Measurements from ENCODE around the gene DDHD1. TPM values are rescaled to one million over a fixed set of nuclear protein-coding genes. Genes with fewer than 3 reads are reported as not detected.

The DDHD1 gene
- polyA plus RNA-seq, 1 experiment: 16.7 TPM

DNA sequence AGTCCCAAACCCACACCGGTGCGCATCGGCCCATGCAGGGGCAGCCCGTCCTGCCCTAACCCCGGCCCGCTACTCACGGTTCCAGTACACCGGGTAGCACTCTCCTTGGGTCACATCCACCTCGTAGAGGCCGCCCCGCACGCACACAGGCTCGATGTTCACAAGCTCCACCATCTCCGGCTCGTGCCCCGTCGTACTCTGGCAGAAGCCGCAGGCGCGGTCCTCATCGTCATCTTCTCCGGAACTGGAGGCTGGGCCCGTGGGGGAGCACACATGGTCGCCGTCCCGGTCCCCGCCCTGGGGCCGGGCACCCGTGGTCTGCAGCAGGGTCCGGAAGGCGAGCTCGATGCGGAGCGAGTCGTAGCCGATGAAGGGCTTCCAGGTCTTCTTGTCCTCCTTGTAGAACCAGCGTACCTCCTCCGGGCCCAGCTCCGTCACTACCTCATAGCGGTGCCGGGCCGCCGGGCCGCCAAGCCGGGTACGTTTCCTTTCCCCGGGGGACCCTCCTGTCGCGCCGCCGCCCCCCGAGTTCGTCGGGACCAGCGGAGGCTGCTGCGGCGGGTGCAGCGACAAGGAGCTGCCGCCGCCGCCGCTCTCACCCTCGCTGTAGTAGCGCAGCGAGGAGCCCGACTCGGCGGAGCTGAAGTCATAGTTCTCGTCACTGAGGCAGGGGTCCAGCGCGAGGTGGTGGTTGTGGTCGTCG, 788 bp downstream of the DDHD1 start:
- Histone ChIP-seq H3K4me3 (ENCODE audit: low read depth, low read length) (peak overlapping the region; percentile 94), H3K27ac (ENCODE audit: low read depth, low read length) (peak overlapping the region; percentile 11), H3K27me3 (ENCODE audit: control insufficient read depth, insufficient read depth, low read length) (no peaks in the 10 kb centered on the region), H3K9me3 (ENCODE audit: control insufficient read depth, insufficient read depth, low read length) (peaks cover 6% of the 10 kb centered on the region; the same call in 1 of the 2 replicates)
- TF ChIP-seq, protein P1, sequence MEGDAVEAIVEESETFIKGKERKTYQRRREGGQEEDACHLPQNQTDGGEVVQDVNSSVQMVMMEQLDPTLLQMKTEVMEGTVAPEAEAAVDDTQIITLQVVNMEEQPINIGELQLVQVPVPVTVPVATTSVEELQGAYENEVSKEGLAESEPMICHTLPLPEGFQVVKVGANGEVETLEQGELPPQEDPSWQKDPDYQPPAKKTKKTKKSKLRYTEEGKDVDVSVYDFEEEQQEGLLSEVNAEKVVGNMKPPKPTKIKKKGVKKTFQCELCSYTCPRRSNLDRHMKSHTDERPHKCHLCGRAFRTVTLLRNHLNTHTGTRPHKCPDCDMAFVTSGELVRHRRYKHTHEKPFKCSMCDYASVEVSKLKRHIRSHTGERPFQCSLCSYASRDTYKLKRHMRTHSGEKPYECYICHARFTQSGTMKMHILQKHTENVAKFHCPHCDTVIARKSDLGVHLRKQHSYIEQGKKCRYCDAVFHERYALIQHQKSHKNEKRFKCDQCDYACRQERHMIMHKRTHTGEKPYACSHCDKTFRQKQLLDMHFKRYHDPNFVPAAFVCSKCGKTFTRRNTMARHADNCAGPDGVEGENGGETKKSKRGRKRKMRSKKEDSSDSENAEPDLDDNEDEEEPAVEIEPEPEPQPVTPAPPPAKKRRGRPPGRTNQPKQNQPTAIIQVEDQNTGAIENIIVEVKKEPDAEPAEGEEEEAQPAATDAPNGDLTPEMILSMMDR (IDR thresholded peaks at IDR 0.05; ENCODE audit: low read depth, low read length): no peak; the same call in 1 of the 2 replicates
- ChIA-PET POLR2A (interaction anchor here (0.6 kb wide), 2 partner anchors 30 to 40 kb away, joined by 3 read pairs; no protein-coding TSS in a partner anchor), CTCF (interaction anchor here (1.3 to 1.7 kb wide), 2 partner anchors 144 to 155 kb away, joined by 3 read pairs; no protein-coding TSS in a partner anchor)
- DNase-seq (ENCODE audit: low read depth, low spot score): no peak

DNA sequence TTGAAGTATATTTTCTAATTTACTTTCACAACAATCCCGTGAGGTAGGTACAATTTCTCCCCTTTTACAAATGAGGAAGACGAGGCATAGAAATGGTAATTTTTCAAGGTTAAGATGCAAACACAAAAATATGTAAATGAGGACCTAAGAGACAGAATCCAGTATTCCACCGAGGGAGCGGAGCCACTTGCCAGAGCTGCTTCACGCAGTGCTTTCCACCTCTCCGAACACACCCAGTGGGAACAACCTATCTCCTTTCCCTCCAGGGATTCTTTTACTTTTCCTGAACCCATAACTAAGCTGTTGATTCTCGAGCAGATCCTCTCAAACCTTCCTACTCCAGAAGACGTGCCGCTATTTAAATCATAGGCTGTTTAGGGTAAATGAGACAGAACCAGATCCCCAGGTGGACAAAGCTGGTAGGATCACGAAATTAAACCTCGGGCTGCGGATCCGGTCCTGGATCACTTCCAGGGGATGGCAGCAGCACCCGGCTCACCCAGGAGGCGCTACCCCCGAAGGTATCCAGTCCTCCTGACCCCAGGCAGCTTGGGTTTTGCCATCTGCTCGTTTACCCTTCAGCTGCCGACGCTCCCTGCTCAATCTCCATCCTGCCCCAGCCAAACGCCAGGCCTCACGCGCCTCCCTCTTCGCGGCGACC, 1.5 kb downstream of the DDHD1 start:
- ChIA-PET CTCF (interaction anchor here (1.1 to 1.7 kb wide), 3 partner anchors 145 to 156 kb away, joined by 3 read pairs; no protein-coding TSS in a partner anchor), POLR2A (interaction anchor here (0.6 kb wide), 2 partner anchors 30 to 39 kb away, joined by 3 read pairs; no protein-coding TSS in a partner anchor)
- no peaks in the 10 kb centered on the region for H3K27me3 ChIP-seq (ENCODE audit: control insufficient read depth, insufficient read depth, low read length)
- peaks cover 6% of the 10 kb centered on the region; the same call in 1 of the 2 replicates for H3K9me3 ChIP-seq (ENCODE audit: control insufficient read depth, insufficient read depth, low read length)
- H3K4me3 ChIP-seq (ENCODE audit: low read depth, low read length): peak overlapping the region; percentile 94
- TF ChIP-seq, protein P1 (IDR thresholded peaks at IDR 0.05; ENCODE audit: low read depth, low read length): no peak
- peak overlapping the region; percentile 11 for H3K27ac ChIP-seq (ENCODE audit: low read depth, low read length)
- no peak for DNase-seq (ENCODE audit: low read depth, low spot score)

DNA sequence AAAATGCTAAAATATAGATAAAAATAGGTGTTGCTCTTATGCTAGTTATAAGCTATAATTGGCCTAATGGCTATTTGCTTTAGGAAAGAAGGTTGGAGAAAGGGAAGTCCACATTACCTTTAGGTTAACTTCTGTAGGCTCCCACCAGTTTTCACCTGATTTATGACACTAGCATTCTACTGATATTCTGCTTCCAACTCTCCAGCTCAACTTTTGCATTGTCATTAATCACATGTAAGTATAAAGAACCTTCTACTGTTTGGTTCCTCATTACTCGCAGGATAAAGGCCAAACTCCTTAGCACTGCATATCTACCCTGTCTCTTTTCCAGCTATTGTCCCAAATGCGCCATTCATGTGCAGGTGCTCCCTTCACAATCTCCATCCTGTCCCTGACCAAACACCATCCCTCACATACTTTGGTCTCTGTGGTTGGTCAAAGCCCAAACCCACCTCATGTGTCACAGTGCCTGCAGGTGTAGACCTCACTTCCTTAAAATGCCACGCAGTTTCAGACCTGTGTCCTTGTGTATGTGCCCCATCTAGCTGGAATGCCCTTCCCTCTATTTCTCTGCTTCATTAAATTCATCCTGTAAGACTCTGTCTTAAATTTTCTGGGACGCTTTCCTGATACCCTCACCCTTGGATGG, 3.3 kb downstream of the DDHD1 start:
- H3K9me3 ChIP-seq (ENCODE audit: control insufficient read depth, insufficient read depth, low read length): peaks cover 6% of the 10 kb centered on the region; the same call in 1 of the 2 replicates
- no peaks in the 10 kb centered on the region for H3K27me3 ChIP-seq (ENCODE audit: control insufficient read depth, insufficient read depth, low read length)
- ChIA-PET POLR2A (no interaction called here), CTCF (no interaction called here)
- peak overlapping the region; percentile 94 for H3K4me3 ChIP-seq (ENCODE audit: low read depth, low read length)
- H3K27ac ChIP-seq (ENCODE audit: low read depth, low read length): no peak overlapping the region
- TF ChIP-seq, protein P1 (IDR thresholded peaks at IDR 0.05; ENCODE audit: low read depth, low read length): no peak
- no peak for DNase-seq (ENCODE audit: low read depth, low spot score)

DNA sequence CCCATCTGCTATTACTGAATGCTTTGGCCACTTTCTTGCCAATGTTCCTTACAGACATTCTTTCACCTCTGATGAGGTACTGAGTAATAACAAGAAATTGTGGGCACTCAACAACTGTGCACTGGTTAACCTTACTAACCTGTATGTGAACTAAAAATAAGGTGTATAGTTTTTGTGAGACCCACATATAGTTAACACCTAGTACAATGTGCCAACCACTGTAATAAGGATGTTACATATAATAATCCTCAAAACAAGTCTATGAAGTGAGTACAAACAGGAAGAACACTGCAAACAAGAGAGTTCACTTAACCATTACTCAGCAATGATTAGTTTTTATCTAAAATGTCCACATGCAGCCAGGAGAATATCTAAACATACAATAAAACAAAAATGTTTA, 4.5 kb downstream of the DDHD1 start:
- Histone ChIP-seq H3K9me3 (ENCODE audit: control insufficient read depth, insufficient read depth, low read length) (peaks cover 6% of the 10 kb centered on the region; the same call in 1 of the 2 replicates), H3K27ac (ENCODE audit: low read depth, low read length) (no peak overlapping the region), H3K27me3 (ENCODE audit: control insufficient read depth, insufficient read depth, low read length) (no peaks in the 10 kb centered on the region), H3K4me3 (ENCODE audit: low read depth, low read length) (no peak overlapping the region)
- no peak for DNase-seq (ENCODE audit: low read depth, low spot score)
- ChIA-PET POLR2A (interaction anchor here (0.6 kb wide), 1 partner anchor 9 kb away, joined by 3 read pairs; no protein-coding TSS in a partner anchor), CTCF (no interaction called here)
- TF ChIP-seq, protein P1 (IDR thresholded peaks at IDR 0.05; ENCODE audit: low read depth, low read length): no peak

All from AG04450 (cell line).